Measurements from ENCODE around the gene BTBD7.

GRCh38 chr14:93239869-93240677 lies 92.8 kb downstream of the BTBD7 start:
- no peak for TF ChIP-seq CTCF (IDR thresholded peaks at IDR 0.05; ENCODE audit: insufficient read depth, low read depth, low read length)
- no peak for TF ChIP-seq EZH2 (IDR thresholded peaks at IDR 0.05; ENCODE audit: insufficient read depth, low read length)

All from astrocyte (in vitro differentiated cells and primary cell).